PFSK-1 (cell line): ENCODE results near the gene SLC6A7.

Experiments used
- FOXP2 ChIP-seq: optimal IDR thresholded peaks from 2 replicates; pipeline ENCODE3; 2011; ENCODE audit warnings: borderline replicate concordance, control low read depth, inconsistent platforms; ENCODE audit not compliant: insufficient read depth; ENCODE audit errors: extremely low read length, extremely low read depth
- POLR2AphosphoS5 ChIP-seq: IDR thresholded peaks from 2 replicates; pipeline ENCODE4 v1.6.1; 2012; ENCODE audit warnings: low read depth, mild to moderate bottlenecking, control low read depth, low read length, moderate library complexity
- SIN3A ChIP-seq: IDR thresholded peaks from 2 replicates; pipeline ENCODE4 v1.6.1; 2012; ENCODE audit warnings: mild to moderate bottlenecking, low read length, moderate library complexity, borderline replicate concordance; ENCODE audit not compliant: insufficient read depth
- TAF1 ChIP-seq: IDR thresholded peaks from 2 replicates; pipeline ENCODE4 v1.6.1; 2012; ENCODE audit warnings: low read length, control low read depth, borderline replicate concordance; ENCODE audit not compliant: insufficient read depth
- TF ChIP-seq, protein P1 (sequence below), 2 experiments: IDR thresholded peaks; 2 replicates each; pipeline versions ENCODE4 v1.6.1 to v1.8.0; 2011 to 2012; ENCODE audit warnings: low read depth in 2 of 2, low read length in 2 of 2, control low read depth in 1 of 2, inconsistent platforms in 1 of 2, mild to moderate bottlenecking in 1 of 2, moderate library complexity in 1 of 2; ENCODE audit not compliant: insufficient read depth in 1 of 2

Gene SLC6A7

DNA sequence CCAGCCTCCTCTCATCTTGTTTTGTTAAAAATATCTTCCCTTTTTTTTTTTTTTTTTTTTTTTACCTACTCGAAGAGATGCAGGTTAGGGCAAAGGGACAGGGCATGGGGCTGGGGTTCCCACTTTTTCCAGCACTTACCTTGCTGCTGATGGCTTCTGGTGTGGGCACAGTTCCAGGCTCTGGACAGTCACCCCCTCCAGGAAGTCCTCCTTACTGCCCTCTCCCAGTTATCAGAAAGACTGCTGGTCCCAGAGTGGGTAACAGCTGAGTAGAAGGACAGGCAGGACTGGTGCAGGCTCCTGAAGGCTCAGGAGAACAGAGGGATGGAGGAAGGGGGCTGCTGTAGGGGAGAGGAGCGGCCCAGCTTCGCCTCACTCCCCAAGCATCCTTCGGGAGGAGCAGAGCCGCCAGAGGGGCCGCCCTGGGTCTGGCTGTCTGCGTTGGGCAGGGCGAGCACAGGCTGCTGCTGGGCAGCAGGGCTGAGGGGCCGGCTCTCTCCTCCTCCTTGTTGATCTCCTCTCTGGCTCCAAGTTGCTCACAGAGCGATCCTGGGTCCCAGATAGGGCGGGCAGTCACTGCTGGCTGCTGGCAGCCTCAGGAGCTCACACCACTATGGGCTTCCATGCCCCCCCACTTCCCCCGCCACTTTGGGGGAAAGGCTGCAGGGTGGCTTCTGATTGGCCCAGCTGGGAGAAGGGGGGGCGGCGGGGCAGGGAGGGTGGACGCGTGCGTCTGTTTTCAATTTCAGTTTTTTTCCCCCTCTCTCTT lies 34.4 kb upstream of the SLC6A7 start, which contains the start of gene PDGFRB:
PDGFRB (minus strand) TSS at position 588 of the 769 bp plus-strand sequence. CDS start 18,798 bp downstream, outside the sequence.
- TF ChIP-seq POLR2AphosphoS5 (no peak), FOXP2 (no peak), TAF1 (no peak), SIN3A (no peak)
- TF ChIP-seq, protein P1, sequence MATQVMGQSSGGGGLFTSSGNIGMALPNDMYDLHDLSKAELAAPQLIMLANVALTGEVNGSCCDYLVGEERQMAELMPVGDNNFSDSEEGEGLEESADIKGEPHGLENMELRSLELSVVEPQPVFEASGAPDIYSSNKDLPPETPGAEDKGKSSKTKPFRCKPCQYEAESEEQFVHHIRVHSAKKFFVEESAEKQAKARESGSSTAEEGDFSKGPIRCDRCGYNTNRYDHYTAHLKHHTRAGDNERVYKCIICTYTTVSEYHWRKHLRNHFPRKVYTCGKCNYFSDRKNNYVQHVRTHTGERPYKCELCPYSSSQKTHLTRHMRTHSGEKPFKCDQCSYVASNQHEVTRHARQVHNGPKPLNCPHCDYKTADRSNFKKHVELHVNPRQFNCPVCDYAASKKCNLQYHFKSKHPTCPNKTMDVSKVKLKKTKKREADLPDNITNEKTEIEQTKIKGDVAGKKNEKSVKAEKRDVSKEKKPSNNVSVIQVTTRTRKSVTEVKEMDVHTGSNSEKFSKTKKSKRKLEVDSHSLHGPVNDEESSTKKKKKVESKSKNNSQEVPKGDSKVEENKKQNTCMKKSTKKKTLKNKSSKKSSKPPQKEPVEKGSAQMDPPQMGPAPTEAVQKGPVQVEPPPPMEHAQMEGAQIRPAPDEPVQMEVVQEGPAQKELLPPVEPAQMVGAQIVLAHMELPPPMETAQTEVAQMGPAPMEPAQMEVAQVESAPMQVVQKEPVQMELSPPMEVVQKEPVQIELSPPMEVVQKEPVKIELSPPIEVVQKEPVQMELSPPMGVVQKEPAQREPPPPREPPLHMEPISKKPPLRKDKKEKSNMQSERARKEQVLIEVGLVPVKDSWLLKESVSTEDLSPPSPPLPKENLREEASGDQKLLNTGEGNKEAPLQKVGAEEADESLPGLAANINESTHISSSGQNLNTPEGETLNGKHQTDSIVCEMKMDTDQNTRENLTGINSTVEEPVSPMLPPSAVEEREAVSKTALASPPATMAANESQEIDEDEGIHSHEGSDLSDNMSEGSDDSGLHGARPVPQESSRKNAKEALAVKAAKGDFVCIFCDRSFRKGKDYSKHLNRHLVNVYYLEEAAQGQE (IDR thresholded peaks at IDR 0.05; ENCODE audit: insufficient read depth in 1 of 2, low read depth in 2 of 2, low read length in 2 of 2): no peak

DNA sequence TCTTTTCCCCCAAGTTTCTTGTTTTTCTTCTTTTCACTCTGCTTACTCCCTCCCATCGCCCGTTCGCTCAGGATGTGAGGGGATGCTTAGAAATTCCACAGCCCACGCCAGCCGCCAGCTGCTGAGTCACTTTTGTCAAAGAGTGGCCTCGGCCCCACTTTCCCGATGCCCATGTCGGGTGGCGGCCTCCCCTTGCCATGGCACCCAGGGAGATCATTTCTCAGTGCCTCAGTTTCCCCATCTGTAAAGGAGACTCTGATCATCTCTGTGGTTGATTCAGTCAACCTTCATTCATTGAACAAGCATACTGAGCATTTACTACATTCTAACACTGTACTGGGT lies 33.9 kb upstream of the SLC6A7 start:
- TF ChIP-seq TAF1: no peak
- TF ChIP-seq FOXP2: no peak
- TF ChIP-seq SIN3A: no peak
- TF ChIP-seq, protein P1 (IDR thresholded peaks at IDR 0.05; ENCODE audit: insufficient read depth in 1 of 2, low read depth in 2 of 2, low read length in 2 of 2): no peak
- no peak for TF ChIP-seq POLR2AphosphoS5

DNA sequence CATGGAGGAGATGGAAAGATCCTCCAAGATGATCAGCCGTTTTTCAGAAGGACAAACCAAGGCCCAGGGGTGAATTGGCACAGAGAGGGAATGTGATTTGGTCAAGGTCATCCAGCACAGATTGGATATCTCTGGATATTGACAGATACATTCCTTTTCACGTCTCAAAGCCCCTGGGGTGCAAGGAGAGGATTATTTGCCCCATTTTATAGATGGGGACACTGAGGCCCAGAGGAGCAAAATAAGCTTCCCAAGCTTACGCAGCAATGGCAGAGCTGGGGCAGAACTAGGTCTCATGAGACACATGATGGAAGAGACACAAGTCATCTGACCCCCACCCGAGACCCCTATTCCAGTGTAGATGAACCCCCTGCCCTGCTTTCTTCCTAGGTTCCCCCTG lies 33.3 kb upstream of the SLC6A7 start:
- no peak for TF ChIP-seq POLR2AphosphoS5
- no peak for TF ChIP-seq TAF1
- TF ChIP-seq, protein P1 (IDR thresholded peaks at IDR 0.05; ENCODE audit: insufficient read depth in 1 of 2, low read depth in 2 of 2, low read length in 2 of 2): no peak
- TF ChIP-seq SIN3A: no peak
- no peak for TF ChIP-seq FOXP2

DNA sequence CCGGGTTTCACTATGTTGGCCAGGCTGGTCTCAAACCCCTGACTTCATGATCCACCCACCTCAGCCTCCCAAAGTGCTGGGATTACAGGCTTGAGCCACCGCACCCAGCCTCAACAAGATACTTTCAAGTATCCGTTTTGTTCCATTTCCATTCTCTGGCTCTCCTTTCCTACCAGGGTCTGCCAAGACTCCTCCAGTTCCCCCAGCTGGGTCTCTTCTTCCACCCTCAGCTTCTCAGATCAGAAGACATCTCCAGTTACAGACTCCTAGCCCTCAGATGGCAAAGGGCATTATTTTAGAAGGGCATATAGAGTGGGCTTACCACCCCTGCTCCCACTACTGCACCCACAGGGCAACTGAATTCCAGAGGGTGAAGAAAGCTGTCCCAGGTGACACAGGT lies 32.7 kb upstream of the SLC6A7 start:
- no peak for TF ChIP-seq FOXP2
- no peak for TF ChIP-seq TAF1
- TF ChIP-seq, protein P1 (IDR thresholded peaks at IDR 0.05; ENCODE audit: insufficient read depth in 1 of 2, low read depth in 2 of 2, low read length in 2 of 2): no peak
- TF ChIP-seq SIN3A: no peak
- no peak for TF ChIP-seq POLR2AphosphoS5
